HepG2 (cell line): Measurements from ENCODE around the gene PLIN3. TPM values are rescaled to one million over a fixed set of nuclear protein-coding genes. Genes with fewer than 3 reads are reported as not detected.

Source experiments
- KMT2A ChIP-seq: sonication (generic); formaldehyde crosslinking; IDR thresholded peaks from 2 replicates; pipeline ENCODE4 v1.4.0; 2020; ENCODE audit warnings: missing genetic modification reagents
- NKX3-1 ChIP-seq: sonication (generic); formaldehyde crosslinking; IDR thresholded peaks from 2 replicates; pipeline ENCODE4 v1.5.0; 2020; ENCODE audit warnings: missing genetic modification reagents
- SP4 ChIP-seq: sonication (generic); formaldehyde crosslinking; IDR thresholded peaks from 2 replicates; pipeline ENCODE4 v1.8.1; 2023; ENCODE audit warnings: mild to moderate bottlenecking, missing genetic modification reagents
- ZBTB7A ChIP-seq: sonication (generic); formaldehyde crosslinking; IDR thresholded peaks from 2 replicates; pipeline ENCODE4 v1.8.0; 2022; ENCODE audit warnings: mild to moderate bottlenecking, missing genetic modification reagents
- ZNF614 ChIP-seq: IDR thresholded peaks from 2 replicates; pipeline ENCODE4 v1.6.1; 2018; ENCODE audit warnings: missing biosample characterization, missing genetic modification reagents, inconsistent platforms, borderline replicate concordance
- polyA plus RNA-seq, 8 experiments: library from polyadenylated mRNA; depleted of rRNA in 3 of 8; stranded (reverse) in 7 of 8; unstranded in 1 of 8; fragments of >200 nt; fragmentation: Illumina TruSeq in 4 of 8; extraction: Trizol in 4 of 8; gene quantifications; 2 replicates each; pipeline versions ENCODE4 v1.2.1 to v1.2.3, GENCODE V29; 2011 to 2016; ENCODE audit warnings: low read depth in 4 of 8, missing spikeins in 1 of 8, mixed read lengths in 1 of 8; ENCODE audit not compliant: insufficient read depth in 1 of 8
- total RNA-seq, 5 experiments: library from RNA; depleted of rRNA; stranded (reverse); fragments of >200 nt; fragmentation: Illumina TruSeq; extraction: Trizol; gene quantifications; 2 replicates each; pipeline ENCODE4 v1.2.3, GENCODE V29; 2016; ENCODE audit warnings: low read depth in 1 of 5
- TF ChIP-seq, protein P1 (sequence below): sonication (generic); formaldehyde crosslinking; IDR thresholded peaks from 2 replicates; pipeline ENCODE4 v1.4.0; 2020; ENCODE audit warnings: mild to moderate bottlenecking, missing genetic modification reagents
- TF ChIP-seq, protein P2 (sequence below): sonication (generic); formaldehyde crosslinking; IDR thresholded peaks from 2 replicates; pipeline ENCODE4 v1.8.0; 2022; ENCODE audit warnings: mild to moderate bottlenecking, missing genetic modification reagents, moderate library complexity
- TF ChIP-seq, protein P3 (sequence below), 2 experiments: fragments of 450-650 bp in 1 of 2; sonication (generic) in 1 of 2; formaldehyde crosslinking in 1 of 2; IDR thresholded peaks; 2 replicates each; pipeline versions ENCODE4 v1.6.1 to v1.8.0; 2016 to 2022; ENCODE audit warnings: antibody characterized with exemption in 1 of 2, mild to moderate bottlenecking in 1 of 2, missing genetic modification reagents in 1 of 2
- TF ChIP-seq, protein P4 (sequence below): sonication (generic); formaldehyde crosslinking; IDR thresholded peaks from 2 replicates; pipeline ENCODE4 v1.5.1; 2020; ENCODE audit warnings: mild to moderate bottlenecking, missing genetic modification reagents, moderate library complexity

Gene PLIN3
- total and polyA plus RNA-seq, 2 of the 13 experiments (the other 11 are each of a cell fraction or from before 2014, with no cell fraction given), result 49.3 to 57.9 TPM

DNA sequence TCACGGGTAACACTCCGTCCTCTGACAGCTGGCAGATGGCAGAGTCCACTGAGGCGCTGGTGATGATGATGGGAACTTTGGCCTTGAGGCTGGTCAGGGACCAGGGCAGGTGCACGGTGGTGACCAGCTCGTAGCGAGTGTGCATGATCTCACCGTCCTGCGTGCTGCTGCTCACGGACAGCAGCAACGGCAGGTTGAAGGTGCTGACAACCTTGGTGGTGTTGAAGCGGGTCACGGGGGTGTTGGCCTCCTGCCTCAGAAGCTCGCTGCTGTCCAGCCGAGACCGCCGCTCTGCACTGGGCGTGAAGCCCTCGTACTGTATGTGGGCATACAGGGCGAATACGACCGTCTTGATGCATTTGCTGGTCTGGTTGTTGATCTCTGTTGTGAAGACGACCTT is 23.6 kb upstream of the PLIN3 start (continued):
- TF ChIP-seq, protein P1, sequence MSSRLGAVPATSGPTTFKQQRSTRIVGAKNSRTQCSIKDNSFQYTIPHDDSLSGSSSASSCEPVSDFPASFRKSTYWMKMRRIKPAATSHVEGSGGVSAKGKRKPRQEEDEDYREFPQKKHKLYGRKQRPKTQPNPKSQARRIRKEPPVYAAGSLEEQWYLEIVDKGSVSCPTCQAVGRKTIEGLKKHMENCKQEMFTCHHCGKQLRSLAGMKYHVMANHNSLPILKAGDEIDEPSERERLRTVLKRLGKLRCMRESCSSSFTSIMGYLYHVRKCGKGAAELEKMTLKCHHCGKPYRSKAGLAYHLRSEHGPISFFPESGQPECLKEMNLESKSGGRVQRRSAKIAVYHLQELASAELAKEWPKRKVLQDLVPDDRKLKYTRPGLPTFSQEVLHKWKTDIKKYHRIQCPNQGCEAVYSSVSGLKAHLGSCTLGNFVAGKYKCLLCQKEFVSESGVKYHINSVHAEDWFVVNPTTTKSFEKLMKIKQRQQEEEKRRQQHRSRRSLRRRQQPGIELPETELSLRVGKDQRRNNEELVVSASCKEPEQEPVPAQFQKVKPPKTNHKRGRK (CRISPR knock-in tag), result no peak
- TF ChIP-seq ZNF614 (CRISPR knock-in tag), result no peak
- TF ChIP-seq, protein P2, sequence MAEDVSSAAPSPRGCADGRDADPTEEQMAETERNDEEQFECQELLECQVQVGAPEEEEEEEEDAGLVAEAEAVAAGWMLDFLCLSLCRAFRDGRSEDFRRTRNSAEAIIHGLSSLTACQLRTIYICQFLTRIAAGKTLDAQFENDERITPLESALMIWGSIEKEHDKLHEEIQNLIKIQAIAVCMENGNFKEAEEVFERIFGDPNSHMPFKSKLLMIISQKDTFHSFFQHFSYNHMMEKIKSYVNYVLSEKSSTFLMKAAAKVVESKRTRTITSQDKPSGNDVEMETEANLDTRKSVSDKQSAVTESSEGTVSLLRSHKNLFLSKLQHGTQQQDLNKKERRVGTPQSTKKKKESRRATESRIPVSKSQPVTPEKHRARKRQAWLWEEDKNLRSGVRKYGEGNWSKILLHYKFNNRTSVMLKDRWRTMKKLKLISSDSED (CRISPR knock-in tag), result no peak
- TF ChIP-seq, protein P3, sequence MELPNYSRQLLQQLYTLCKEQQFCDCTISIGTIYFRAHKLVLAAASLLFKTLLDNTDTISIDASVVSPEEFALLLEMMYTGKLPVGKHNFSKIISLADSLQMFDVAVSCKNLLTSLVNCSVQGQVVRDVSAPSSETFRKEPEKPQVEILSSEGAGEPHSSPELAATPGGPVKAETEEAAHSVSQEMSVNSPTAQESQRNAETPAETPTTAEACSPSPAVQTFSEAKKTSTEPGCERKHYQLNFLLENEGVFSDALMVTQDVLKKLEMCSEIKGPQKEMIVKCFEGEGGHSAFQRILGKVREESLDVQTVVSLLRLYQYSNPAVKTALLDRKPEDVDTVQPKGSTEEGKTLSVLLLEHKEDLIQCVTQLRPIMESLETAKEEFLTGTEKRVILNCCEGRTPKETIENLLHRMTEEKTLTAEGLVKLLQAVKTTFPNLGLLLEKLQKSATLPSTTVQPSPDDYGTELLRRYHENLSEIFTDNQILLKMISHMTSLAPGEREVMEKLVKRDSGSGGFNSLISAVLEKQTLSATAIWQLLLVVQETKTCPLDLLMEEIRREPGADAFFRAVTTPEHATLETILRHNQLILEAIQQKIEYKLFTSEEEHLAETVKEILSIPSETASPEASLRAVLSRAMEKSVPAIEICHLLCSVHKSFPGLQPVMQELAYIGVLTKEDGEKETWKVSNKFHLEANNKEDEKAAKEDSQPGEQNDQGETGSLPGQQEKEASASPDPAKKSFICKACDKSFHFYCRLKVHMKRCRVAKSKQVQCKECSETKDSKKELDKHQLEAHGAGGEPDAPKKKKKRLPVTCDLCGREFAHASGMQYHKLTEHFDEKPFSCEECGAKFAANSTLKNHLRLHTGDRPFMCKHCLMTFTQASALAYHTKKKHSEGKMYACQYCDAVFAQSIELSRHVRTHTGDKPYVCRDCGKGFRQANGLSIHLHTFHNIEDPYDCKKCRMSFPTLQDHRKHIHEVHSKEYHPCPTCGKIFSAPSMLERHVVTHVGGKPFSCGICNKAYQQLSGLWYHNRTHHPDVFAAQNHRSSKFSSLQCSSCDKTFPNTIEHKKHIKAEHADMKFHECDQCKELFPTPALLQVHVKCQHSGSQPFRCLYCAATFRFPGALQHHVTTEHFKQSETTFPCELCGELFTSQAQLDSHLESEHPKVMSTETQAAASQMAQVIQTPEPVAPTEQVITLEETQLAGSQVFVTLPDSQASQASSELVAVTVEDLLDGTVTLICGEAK (IDR thresholded peaks at IDR 0.05), result no peak
- TF ChIP-seq, protein P3 (CRISPR knock-in tag; IDR thresholded peaks at IDR 0.05), result peak; percentile 64; the same call in 1 of the 2 replicates
- TF ChIP-seq, protein P4, sequence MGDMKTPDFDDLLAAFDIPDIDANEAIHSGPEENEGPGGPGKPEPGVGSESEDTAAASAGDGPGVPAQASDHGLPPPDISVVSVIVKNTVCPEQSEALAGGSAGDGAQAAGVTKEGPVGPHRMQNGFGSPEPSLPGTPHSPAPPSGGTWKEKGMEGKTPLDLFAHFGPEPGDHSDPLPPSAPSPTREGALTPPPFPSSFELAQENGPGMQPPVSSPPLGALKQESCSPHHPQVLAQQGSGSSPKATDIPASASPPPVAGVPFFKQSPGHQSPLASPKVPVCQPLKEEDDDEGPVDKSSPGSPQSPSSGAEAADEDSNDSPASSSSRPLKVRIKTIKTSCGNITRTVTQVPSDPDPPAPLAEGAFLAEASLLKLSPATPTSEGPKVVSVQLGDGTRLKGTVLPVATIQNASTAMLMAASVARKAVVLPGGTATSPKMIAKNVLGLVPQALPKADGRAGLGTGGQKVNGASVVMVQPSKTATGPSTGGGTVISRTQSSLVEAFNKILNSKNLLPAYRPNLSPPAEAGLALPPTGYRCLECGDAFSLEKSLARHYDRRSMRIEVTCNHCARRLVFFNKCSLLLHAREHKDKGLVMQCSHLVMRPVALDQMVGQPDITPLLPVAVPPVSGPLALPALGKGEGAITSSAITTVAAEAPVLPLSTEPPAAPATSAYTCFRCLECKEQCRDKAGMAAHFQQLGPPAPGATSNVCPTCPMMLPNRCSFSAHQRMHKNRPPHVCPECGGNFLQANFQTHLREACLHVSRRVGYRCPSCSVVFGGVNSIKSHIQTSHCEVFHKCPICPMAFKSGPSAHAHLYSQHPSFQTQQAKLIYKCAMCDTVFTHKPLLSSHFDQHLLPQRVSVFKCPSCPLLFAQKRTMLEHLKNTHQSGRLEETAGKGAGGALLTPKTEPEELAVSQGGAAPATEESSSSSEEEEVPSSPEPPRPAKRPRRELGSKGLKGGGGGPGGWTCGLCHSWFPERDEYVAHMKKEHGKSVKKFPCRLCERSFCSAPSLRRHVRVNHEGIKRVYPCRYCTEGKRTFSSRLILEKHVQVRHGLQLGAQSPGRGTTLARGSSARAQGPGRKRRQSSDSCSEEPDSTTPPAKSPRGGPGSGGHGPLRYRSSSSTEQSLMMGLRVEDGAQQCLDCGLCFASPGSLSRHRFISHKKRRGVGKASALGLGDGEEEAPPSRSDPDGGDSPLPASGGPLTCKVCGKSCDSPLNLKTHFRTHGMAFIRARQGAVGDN, result peak; percentile 72
- no peak for TF ChIP-seq ZBTB7A
- TF ChIP-seq NKX3-1 (CRISPR knock-in tag), result no peak
- TF ChIP-seq SP4 (CRISPR knock-in tag), result no peak
- TF ChIP-seq KMT2A (CRISPR knock-in tag), result no peak
